CD4-positive, alpha-beta memory T cell (primary cell): ENCODE measurements around the gene PTPRU. TPM values are rescaled to one million over a fixed set of nuclear protein-coding genes. Genes with fewer than 3 reads are reported as not detected.

Experiments used
- CTCF ChIA-PET: fragments of 350-600 bp; sonication (Branson Sonifier 250); formaldehyde crosslinking; loops from one replicate; lab custom pipeline; 2021; ENCODE audit warnings: inconsistent platforms; ENCODE audit not compliant: partially characterized antibody; lab: Charles Lee
- POLR2A ChIA-PET: fragments of 350-600 bp; sonication (Branson Sonifier 250); formaldehyde crosslinking; loops from one replicate; lab custom pipeline; 2021; ENCODE audit not compliant: partially characterized antibody; lab: Charles Lee
- DNase-seq, 5 donors: peaks; one replicate each; pipeline versions ENCODE4 v3.0.0 to v3.0.0-alpha.2; 2020 to 2022; ENCODE audit warnings: mixed read lengths in 1 of 5
- H3K27ac ChIP-seq: one replicate; pipeline ENCODE4 v1.7.0; 2013; ENCODE audit warnings: low read depth, low read length
- H3K27me3 ChIP-seq: 2 replicates; pipeline ENCODE4 v1.7.0; 2013; ENCODE audit warnings: mild to moderate bottlenecking, low read length, moderate library complexity; ENCODE audit not compliant: insufficient read depth
- H3K36me3 ChIP-seq: 2 replicates; pipeline ENCODE4 v1.7.0; 2013; ENCODE audit warnings: mild to moderate bottlenecking, low read length, moderate library complexity; ENCODE audit not compliant: insufficient read depth
- H3K4me1 ChIP-seq: 2 replicates; pipeline ENCODE4 v1.7.0; 2013; ENCODE audit warnings: mild to moderate bottlenecking, low read length, moderate library complexity; ENCODE audit not compliant: insufficient read depth
- H3K4me3 ChIP-seq, 2 donors: one replicate each; pipeline ENCODE4 v1.7.0; 2013; ENCODE audit warnings: low read length in 2 of 2, mild to moderate bottlenecking in 1 of 2
- H3K9me3 ChIP-seq, 2 donors: one replicate each; pipeline ENCODE4 v1.7.0; 2013; ENCODE audit warnings: low read length in 2 of 2, control low read depth in 1 of 2; ENCODE audit not compliant: control insufficient read depth in 1 of 2
- H3K27ac Mint-ChIP-seq, 7 donors: one replicate each; pipeline ENCODE4 v1.8.0; 2020 to 2021; ENCODE audit warnings: mixed read lengths in 7 of 7, mild to moderate bottlenecking in 6 of 7, inconsistent platforms in 3 of 7, moderate library complexity in 3 of 7
- H3K27me3 Mint-ChIP-seq, 2 donors: one replicate each; pipeline ENCODE4 v1.8.0; 2020 to 2021; ENCODE audit warnings: mixed read lengths in 2 of 2
- H3K36me3 Mint-ChIP-seq, 2 donors: one replicate each; pipeline ENCODE4 v1.8.0; 2020 to 2021; ENCODE audit warnings: mixed read lengths in 2 of 2, inconsistent platforms in 1 of 2, mild to moderate bottlenecking in 1 of 2
- H3K4me1 Mint-ChIP-seq, 4 donors: one replicate each; pipeline ENCODE4 v1.8.0; 2020 to 2021; ENCODE audit warnings: mixed read lengths in 4 of 4, mild to moderate bottlenecking in 1 of 4
- H3K4me3 Mint-ChIP-seq, 8 donors: one replicate each; pipeline ENCODE4 v1.8.0; 2020 to 2021; ENCODE audit warnings: mixed read lengths in 8 of 8, mild to moderate bottlenecking in 7 of 8, moderate library complexity in 6 of 8, inconsistent platforms in 3 of 8
- H3K9me3 Mint-ChIP-seq, 8 donors: one replicate each; pipeline ENCODE4 v1.8.0; 2020 to 2021; ENCODE audit warnings: mixed read lengths in 8 of 8, mild to moderate bottlenecking in 5 of 8, inconsistent platforms in 3 of 8, moderate library complexity in 1 of 8
- intact Hi-C: fragments of 100-400 bp; cut with micrococcal nuclease; formaldehyde crosslinking; loops from one replicate; pipeline ENCODE4 v1.15.1; 2023
- polyA plus RNA-seq, 2 donors: library from polyadenylated mRNA; unstranded; fragments of 300-500 nt; fragmentation: Illumina TruSeq; gene quantifications; one replicate each; pipeline ENCODE4 v1.2.3, GENCODE V29; 2021
- total RNA-seq, 2 experiments: library from RNA; stranded (reverse); gene quantifications; one replicate each; pipeline ENCODE4 v1.2.3, GENCODE V29; 2021

PTPRU gene
- total and polyA plus RNA-seq, 4 experiments from 2014 or later = 0.38 TPM; not detected in 3

- H3K27me3 Mint-ChIP-seq = peaks cover 33 to 36% of the 10 kb centered on the region in 2 donors
- H3K36me3 Mint-ChIP-seq = no peaks in the 10 kb centered on the region
- H3K27ac Mint-ChIP-seq = no peak overlapping the region
- H3K9me3 Mint-ChIP-seq = peaks cover 0 to 3% (median 0%) of the 10 kb centered on the region in 8 donors
- peaks cover 12 to 27% (median 16%) of the 10 kb centered on the region in 4 donors for H3K4me1 Mint-ChIP-seq
- Histone ChIP-seq H3K4me1 (peaks cover 14% of the 10 kb centered on the region), H3K9me3 (no peaks in the 10 kb centered on the region), H3K36me3 (no peaks in the 10 kb centered on the region), H3K4me3 (no peak overlapping the region), H3K27ac (no peak overlapping the region), H3K27me3 (peaks cover 19% of the 10 kb centered on the region)
- no peak for DNase-seq
- intact Hi-C loops = no loop called here
- POLR2A ChIA-PET = no interaction called here
- CTCF ChIA-PET = no interaction called here
- H3K4me3 Mint-ChIP-seq = peak overlapping the region in 1 of 8 donors; percentile 21
These were observed 4.7 kb downstream of the PTPRU start for GRCh38 chr1:29240986-29241385.

- Mint-ChIP-seq H3K27me3 (peaks cover 22 to 39% of the 10 kb centered on the region in 2 donors), H3K4me3 (no peak overlapping the region), H3K36me3 (no peaks in the 10 kb centered on the region), H3K9me3 (no peaks in the 10 kb centered on the region), H3K27ac (peak overlapping the region in 1 of 7 donors; percentile 66), H3K4me1 (peaks cover 3 to 11% (median 4%) of the 10 kb centered on the region in 4 donors)
- DNase-seq = no peak
- Histone ChIP-seq H3K4me3 (no peak overlapping the region), H3K27me3 (peaks cover 13% of the 10 kb centered on the region), H3K4me1 (peaks cover under 1% of the 10 kb centered on the region), H3K9me3 (no peaks in the 10 kb centered on the region), H3K27ac (no peak overlapping the region), H3K36me3 (no peaks in the 10 kb centered on the region)
- ChIA-PET CTCF (no interaction called here), POLR2A (interaction anchor here (1.0 kb wide), 1 partner anchor 1476 kb away, joined by 3 read pairs; no protein-coding TSS in a partner anchor)
- intact Hi-C loops = no loop called here
These were observed 6.9 kb downstream of the PTPRU start for GRCh38 chr1:29243023-29243870.

DNA sequence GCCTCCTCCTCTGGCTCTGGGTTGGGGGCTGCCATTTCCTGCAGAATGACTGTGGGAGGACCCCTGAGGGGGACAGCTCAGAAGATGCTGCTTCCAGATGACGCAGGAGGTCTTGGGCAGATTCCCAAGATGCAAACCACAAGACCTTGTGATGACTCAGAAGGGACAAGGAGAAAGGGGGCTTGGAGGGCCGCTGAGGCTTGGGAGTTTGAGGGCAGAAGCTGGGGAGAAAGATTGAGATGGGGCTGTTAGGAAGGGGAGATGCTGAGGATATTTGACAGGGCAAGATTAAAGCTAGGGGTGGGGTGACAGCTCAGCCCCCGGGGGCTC lies 7.5 kb downstream of the PTPRU start:
- Histone ChIP-seq H3K27me3 (peaks cover 8% of the 10 kb centered on the region), H3K4me3 (no peak overlapping the region), H3K4me1 (no peaks in the 10 kb centered on the region), H3K27ac (no peak overlapping the region), H3K36me3 (no peaks in the 10 kb centered on the region), H3K9me3 (no peaks in the 10 kb centered on the region)
- Mint-ChIP-seq H3K4me1 (peaks cover 0 to 6% (median under 1%) of the 10 kb centered on the region in 4 donors), H3K4me3 (no peak overlapping the region), H3K27me3 (peaks cover 21 to 39% of the 10 kb centered on the region in 2 donors), H3K27ac (no peak overlapping the region), H3K36me3 (no peaks in the 10 kb centered on the region), H3K9me3 (no peaks in the 10 kb centered on the region)
- intact Hi-C loops = no loop called here
- CTCF ChIA-PET = interaction anchor here (0.8 to 1.1 kb wide), 2 partner anchors 17 to 1136 kb away, joined by 3 to 5 read pairs; no protein-coding TSS in a partner anchor
- no peak for DNase-seq
- POLR2A ChIA-PET = interaction anchor here (1.0 kb wide), 1 partner anchor 1475 kb away, joined by 3 read pairs; no protein-coding TSS in a partner anchor

DNA sequence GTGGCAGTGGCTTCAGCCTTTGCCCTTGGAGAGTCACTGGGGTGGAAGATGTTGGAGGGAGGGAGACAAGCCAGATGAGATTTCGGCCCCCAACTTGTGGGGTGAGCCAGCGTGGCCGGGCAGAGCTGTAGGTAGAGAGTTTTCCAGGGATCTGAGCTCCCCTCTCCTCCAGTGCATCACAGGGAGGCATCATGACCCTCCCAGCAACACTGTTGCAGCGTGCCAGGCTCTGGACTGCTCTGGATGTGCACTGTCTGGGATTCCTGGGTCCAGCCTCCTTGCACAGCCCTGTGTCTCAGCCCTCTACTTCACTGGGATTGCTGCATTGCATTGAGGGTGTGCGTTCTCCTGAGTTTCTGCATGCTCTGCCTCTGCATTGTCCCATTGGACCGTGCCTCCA lies 8.9 kb downstream of the PTPRU start:
- Histone ChIP-seq H3K36me3 (no peaks in the 10 kb centered on the region), H3K27me3 (peaks cover 2% of the 10 kb centered on the region), H3K4me1 (no peaks in the 10 kb centered on the region), H3K27ac (no peak overlapping the region), H3K4me3 (no peak overlapping the region), H3K9me3 (no peaks in the 10 kb centered on the region)
- H3K27me3 Mint-ChIP-seq = peaks cover 10 to 34% of the 10 kb centered on the region in 2 donors
- H3K9me3 Mint-ChIP-seq = no peaks in the 10 kb centered on the region
- intact Hi-C loops = no loop called here
- no peaks in the 10 kb centered on the region for H3K36me3 Mint-ChIP-seq
- no peak overlapping the region for H3K27ac Mint-ChIP-seq
- ChIA-PET POLR2A (no interaction called here), CTCF (no interaction called here)
- H3K4me3 Mint-ChIP-seq = no peak overlapping the region
- H3K4me1 Mint-ChIP-seq = no peaks in the 10 kb centered on the region
- DNase-seq = no peak

- intact Hi-C loops = no loop called here
- H3K36me3 Mint-ChIP-seq = no peaks in the 10 kb centered on the region
- Histone ChIP-seq H3K36me3 (no peaks in the 10 kb centered on the region), H3K9me3 (no peaks in the 10 kb centered on the region), H3K4me3 (no peak overlapping the region), H3K4me1 (no peaks in the 10 kb centered on the region), H3K27ac (no peak overlapping the region), H3K27me3 (no peaks in the 10 kb centered on the region)
- ChIA-PET CTCF (no interaction called here), POLR2A (no interaction called here)
- H3K9me3 Mint-ChIP-seq = no peaks in the 10 kb centered on the region
- H3K27ac Mint-ChIP-seq = no peak overlapping the region
- no peak overlapping the region for H3K4me3 Mint-ChIP-seq
- no peaks in the 10 kb centered on the region for H3K4me1 Mint-ChIP-seq
- no peak for DNase-seq
- peaks cover 8 to 32% of the 10 kb centered on the region in 2 donors for H3K27me3 Mint-ChIP-seq
These were observed 9.6 kb downstream of the PTPRU start for GRCh38 chr1:29245876-29246275.

DNA sequence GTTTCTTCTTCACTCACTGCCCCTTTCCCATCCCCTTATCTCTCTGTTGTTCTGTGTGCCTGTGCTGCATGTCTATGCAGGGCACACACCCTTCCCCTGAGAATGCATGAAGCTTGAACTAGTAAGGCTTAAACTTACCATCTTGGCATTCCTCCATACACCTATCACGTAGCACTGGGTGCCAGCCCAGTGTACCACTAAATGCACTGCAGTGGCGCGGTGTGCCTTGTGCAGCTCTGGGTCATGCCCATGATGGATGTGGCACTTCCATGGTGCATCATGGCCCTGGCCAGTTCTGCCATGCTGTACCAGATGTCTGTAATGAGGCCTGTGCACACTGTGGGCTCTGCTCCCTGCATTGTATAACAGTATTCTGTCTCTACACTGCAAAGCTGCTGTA lies 10.7 kb downstream of the PTPRU start:
- no peaks in the 10 kb centered on the region for H3K36me3 Mint-ChIP-seq
- intact Hi-C loops = no loop called here
- no peaks in the 10 kb centered on the region for H3K9me3 Mint-ChIP-seq
- DNase-seq = no peak
- H3K27me3 Mint-ChIP-seq = peaks cover 3 to 27% of the 10 kb centered on the region in 2 donors
- no peak overlapping the region for H3K27ac Mint-ChIP-seq
- no peaks in the 10 kb centered on the region for H3K27me3 ChIP-seq
- no peaks in the 10 kb centered on the region for H3K9me3 ChIP-seq
- no peaks in the 10 kb centered on the region for H3K4me1 Mint-ChIP-seq
- H3K4me1 ChIP-seq = no peaks in the 10 kb centered on the region
- CTCF ChIA-PET = no interaction called here
- no peaks in the 10 kb centered on the region for H3K36me3 ChIP-seq
- POLR2A ChIA-PET = no interaction called here
- H3K27ac ChIP-seq = no peak overlapping the region
- no peak overlapping the region for H3K4me3 ChIP-seq
- H3K4me3 Mint-ChIP-seq = no peak overlapping the region

DNA sequence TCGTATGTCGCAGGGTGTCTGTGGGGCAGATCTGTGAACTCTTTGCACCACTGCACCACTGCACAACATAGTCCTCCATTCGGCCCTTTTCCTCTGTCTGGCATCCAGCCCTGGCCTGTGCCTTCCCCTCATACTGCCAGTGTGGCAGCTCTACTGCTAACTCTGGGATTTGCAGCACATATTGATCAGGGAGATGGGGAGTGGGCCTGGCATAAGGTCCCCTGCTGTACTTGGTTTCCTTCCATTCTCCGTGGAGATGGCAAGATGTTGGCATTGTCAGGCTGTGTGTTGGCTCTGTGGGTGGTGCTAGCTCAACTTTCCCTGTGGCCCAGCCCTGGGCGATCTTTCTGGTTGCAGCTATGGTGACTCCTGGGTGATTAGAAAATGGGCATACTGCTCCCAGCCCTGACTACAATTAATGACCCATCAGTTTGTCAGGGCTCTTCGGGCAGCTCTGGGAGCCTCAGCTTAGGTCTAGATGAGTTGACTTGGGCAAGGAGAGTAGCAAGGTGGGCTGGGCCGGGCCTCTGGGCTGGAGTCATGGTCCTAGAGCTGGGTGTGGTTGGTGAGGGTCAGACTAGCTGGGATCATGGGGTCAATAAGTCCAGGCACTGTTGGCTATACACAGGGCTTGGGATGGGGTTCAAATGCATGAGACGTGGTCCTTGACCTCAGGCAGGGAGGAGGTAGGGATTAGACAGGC lies 11.4 kb downstream of the PTPRU start:
- Mint-ChIP-seq H3K27ac (no peak overlapping the region), H3K27me3 (peaks cover 3 to 26% of the 10 kb centered on the region in 2 donors)
- CTCF ChIA-PET = no interaction called here

More for the DNA sequence above, 11.4 kb downstream of the PTPRU start:
- Mint-ChIP-seq H3K36me3 (no peaks in the 10 kb centered on the region), H3K9me3 (no peaks in the 10 kb centered on the region), H3K4me3 (no peak overlapping the region), H3K4me1 (no peaks in the 10 kb centered on the region)
- Histone ChIP-seq H3K27me3 (no peaks in the 10 kb centered on the region), H3K4me1 (no peaks in the 10 kb centered on the region), H3K27ac (no peak overlapping the region), H3K9me3 (no peaks in the 10 kb centered on the region), H3K36me3 (no peaks in the 10 kb centered on the region), H3K4me3 (no peak overlapping the region)
- no peak for DNase-seq
- POLR2A ChIA-PET = no interaction called here
- intact Hi-C loops = no loop called here
